CD14-positive monocyte (primary cell): ENCODE results near the gene ZFPL1. TPM values are rescaled to one million over a fixed set of nuclear protein-coding genes. Genes with fewer than 3 reads are reported as not detected.

Experiments
- DNase-seq, 3 donors: peaks; one replicate each; pipeline ENCODE4 v3.0.0-alpha.2; 2011 to 2022
- H2AFZ ChIP-seq: 2 replicates; pipeline ENCODE4 v1.6.0; 2012; ENCODE audit warnings: mild to moderate bottlenecking, low read depth, low read length, inconsistent platforms; ENCODE audit not compliant: insufficient read depth, poor library complexity, severe bottlenecking
- H3K27ac ChIP-seq, 2 donors: 1 replicate in 1 of 2; 2 replicates in 1 of 2; pipeline ENCODE4 v1.5.1; 2012 to 2013; ENCODE audit warnings: low read length in 2 of 2, control low read depth in 1 of 2, inconsistent platforms in 1 of 2, low read depth in 1 of 2, mild to moderate bottlenecking in 1 of 2
- H3K27me3 ChIP-seq, 2 donors: one replicate each; pipeline versions ENCODE4 v1.6.0 to v1.6.1; 2011 to 2013; ENCODE audit warnings: low read length in 2 of 2; ENCODE audit not compliant: control insufficient read depth in 2 of 2, insufficient read depth in 2 of 2
- H3K36me3 ChIP-seq, 2 donors: replicated peaks in 1 of 2; 1 replicate in 1 of 2; 2 replicates in 1 of 2; pipeline versions ENCODE4 v1.5.1 to v1.6.1; 2012 to 2013; ENCODE audit warnings: low read length in 2 of 2, control low read depth in 1 of 2, inconsistent platforms in 1 of 2, mild to moderate bottlenecking in 1 of 2; ENCODE audit not compliant: insufficient read depth in 2 of 2, control insufficient read depth in 1 of 2
- H3K4me1 ChIP-seq, 2 donors: 1 replicate in 1 of 2; 2 replicates in 1 of 2; pipeline versions ENCODE4 v1.5.1 to v1.6.1; 2012 to 2013; ENCODE audit warnings: low read length in 2 of 2, control low read depth in 1 of 2, inconsistent platforms in 1 of 2, mild to moderate bottlenecking in 1 of 2, moderate library complexity in 1 of 2; ENCODE audit not compliant: insufficient read depth in 2 of 2, control insufficient read depth in 1 of 2
- H3K4me2 ChIP-seq: replicated peaks from 2 replicates; pipeline ENCODE3; 2012; ENCODE audit warnings: low read length, moderate library complexity, mild to moderate bottlenecking; ENCODE audit not compliant: poor library complexity, severe bottlenecking; ENCODE audit errors: extremely low read depth
- H3K4me3 ChIP-seq, 3 experiments: fragments of 200-600 bp in 1 of 3; sonication (generic) in 1 of 3; replicated peaks in 1 of 3; 1 replicate in 2 of 3; 2 replicates in 1 of 3; pipeline ENCODE4 v1.5.1; 2011 to 2013; ENCODE audit warnings: low read length in 3 of 3, mild to moderate bottlenecking in 3 of 3, control low read depth in 2 of 3, low read depth in 2 of 3, inconsistent platforms in 1 of 3, moderate library complexity in 1 of 3
- H3K79me2 ChIP-seq: 2 replicates; pipeline ENCODE4 v1.6.0; 2012; ENCODE audit warnings: mild to moderate bottlenecking, control low read depth, inconsistent platforms, low read length, moderate library complexity; ENCODE audit not compliant: insufficient read depth
- H3K9ac ChIP-seq: 2 replicates; pipeline ENCODE4 v1.6.0; 2017; ENCODE audit warnings: low read length, mild to moderate bottlenecking; ENCODE audit not compliant: insufficient read depth, poor library complexity, severe bottlenecking
- H3K9me3 ChIP-seq, 2 donors: replicated peaks in 1 of 2; 1 replicate in 1 of 2; 2 replicates in 1 of 2; pipeline versions ENCODE4 v1.5.1 to v1.6.1; 2012 to 2013; ENCODE audit warnings: low read length in 2 of 2, control low read depth in 1 of 2; ENCODE audit not compliant: control insufficient read depth in 1 of 2, insufficient read depth in 1 of 2
- H4K20me1 ChIP-seq: 2 replicates; pipeline ENCODE4 v1.6.0; 2012; ENCODE audit warnings: mild to moderate bottlenecking, low read length, control low read depth, moderate library complexity; ENCODE audit not compliant: insufficient read depth
- H3K27ac Mint-ChIP-seq, 7 donors: one replicate each; pipeline ENCODE4 v1.8.0; 2020; ENCODE audit warnings: mild to moderate bottlenecking in 7 of 7, mixed read lengths in 7 of 7, moderate library complexity in 6 of 7, inconsistent platforms in 2 of 7
- H3K27me3 Mint-ChIP-seq, 3 donors: one replicate each; pipeline ENCODE4 v1.8.0; 2021 to 2022; ENCODE audit warnings: low read depth in 3 of 3, mild to moderate bottlenecking in 3 of 3, mixed read lengths in 3 of 3, moderate library complexity in 3 of 3, inconsistent platforms in 1 of 3
- H3K36me3 Mint-ChIP-seq, 2 donors: one replicate each; pipeline ENCODE4 v1.8.0; 2020; ENCODE audit warnings: mixed read lengths in 2 of 2, inconsistent platforms in 1 of 2, mild to moderate bottlenecking in 1 of 2
- H3K4me1 Mint-ChIP-seq: one replicate; pipeline ENCODE4 v1.8.0; 2020; ENCODE audit warnings: mild to moderate bottlenecking, mixed read lengths
- H3K4me3 Mint-ChIP-seq, 2 donors: one replicate each; pipeline ENCODE4 v1.8.0; 2020; ENCODE audit warnings: mild to moderate bottlenecking in 2 of 2, mixed read lengths in 2 of 2, moderate library complexity in 1 of 2
- H3K9me3 Mint-ChIP-seq, 7 donors: one replicate each; pipeline ENCODE4 v1.8.0; 2020 to 2022; ENCODE audit warnings: mixed read lengths in 7 of 7, mild to moderate bottlenecking in 6 of 7, moderate library complexity in 6 of 7, inconsistent platforms in 2 of 7
- CTCF ChIP-seq: fragments of 200-600 bp; IDR thresholded peaks from one replicate; pipeline ENCODE4 v1.8.0; 2022; ENCODE audit warnings: antibody characterized with exemption, mild to moderate bottlenecking
- WGBS: methylation state at CpG from one replicate; pipeline ENCODE4 v1.1.5; 2013; ENCODE audit warnings: missing lambda C conversion rate; ENCODE audit not compliant: insufficient coverage; 5-methylcytosine and 5-hydroxymethylcytosine counted together
- intact Hi-C, 2 donors: fragments of 100-400 bp; cut with micrococcal nuclease; formaldehyde crosslinking; loops; one replicate each; pipeline versions ENCODE4 v1.15.0 to v1.15.1; 2023
- polyA plus RNA-seq, 3 donors: library from polyadenylated mRNA; depleted of rRNA in 1 of 3; unstranded in 2 of 3; stranded (reverse) in 1 of 3; fragments of 300-500 nt in 2 of 3; fragments of >200 nt in 1 of 3; fragmentation: Illumina TruSeq in 2 of 3; gene quantifications; 1 replicate in 2 of 3; 2 replicates in 1 of 3; pipeline ENCODE4 v1.2.3, GENCODE V29; 2012 to 2021

The ZFPL1 gene
- polyA plus RNA-seq, 3 donors: 25.1 to 41.1 (median 27.2) TPM

- Histone ChIP-seq H3K27ac (no peak overlapping the region), H3K9ac (no peak overlapping the region), H2AFZ (no peak overlapping the region), H4K20me1 (no peaks in the 10 kb centered on the region), H3K4me3 (no peak overlapping the region), H3K79me2 (peaks cover 34% of the 10 kb centered on the region), H3K4me2 (no peak overlapping the region), H3K27me3 (no peaks in the 10 kb centered on the region), H3K9me3 (no peaks in the 10 kb centered on the region), H3K36me3 (peaks cover 33 to 48% of the 10 kb centered on the region in 2 donors), H3K4me1 (peaks cover 19 to 27% of the 10 kb centered on the region in 2 donors)
- intact Hi-C loops: loop anchor here in 1 of 2 donors (5.0 kb wide), 1 partner anchor 55 kb away; no protein-coding TSS in a partner anchor
- peaks cover 27% of the 10 kb centered on the region for H3K4me1 Mint-ChIP-seq
- no peak overlapping the region for H3K4me3 Mint-ChIP-seq
- WGBS: 98% methylated on average over 11 of the region's 11 CpGs
- TF ChIP-seq CTCF: no peak
- H3K9me3 Mint-ChIP-seq: peaks cover 0 to 2% (median 0%) of the 10 kb centered on the region in 7 donors
- H3K27me3 Mint-ChIP-seq: no peaks in the 10 kb centered on the region
- H3K27ac Mint-ChIP-seq: peak overlapping the region in 2 of 7 donors; percentile 41 to 81
- H3K36me3 Mint-ChIP-seq: peaks cover 43 to 54% of the 10 kb centered on the region in 2 donors
- no peak for DNase-seq
These were observed 3.2 kb downstream of the ZFPL1 start for GRCh38 chr11:65087216-65087615.

- H3K79me2 ChIP-seq: peaks cover 28% of the 10 kb centered on the region
- Mint-ChIP-seq H3K4me3 (no peak overlapping the region), H3K27me3 (peaks cover 0 to 3% (median 0%) of the 10 kb centered on the region in 3 donors), H3K9me3 (peaks cover 0 to 2% (median 0%) of the 10 kb centered on the region in 7 donors), H3K4me1 (peaks cover 23% of the 10 kb centered on the region), H3K36me3 (peaks cover 43 to 54% of the 10 kb centered on the region in 2 donors), H3K27ac (no peak overlapping the region)
- H3K27me3 ChIP-seq: no peaks in the 10 kb centered on the region
- H2AFZ ChIP-seq: no peak overlapping the region
- H3K36me3 ChIP-seq: peaks cover 33 to 48% of the 10 kb centered on the region in 2 donors
- intact Hi-C loops: loop anchor here in 1 of 2 donors (5.0 kb wide), 1 partner anchor 56 kb away; no protein-coding TSS in a partner anchor
- H3K27ac ChIP-seq: no peak overlapping the region
- H3K9ac ChIP-seq: no peak overlapping the region
- no peak for TF ChIP-seq CTCF
- H3K4me2 ChIP-seq: no peak overlapping the region
- no peaks in the 10 kb centered on the region for H4K20me1 ChIP-seq
- peaks cover 19 to 25% of the 10 kb centered on the region in 2 donors for H3K4me1 ChIP-seq
- WGBS: 95% methylated on average over 7 of the region's 15 CpGs
- H3K9me3 ChIP-seq: no peaks in the 10 kb centered on the region
- H3K4me3 ChIP-seq: no peak overlapping the region
- no peak for DNase-seq
These were observed 3.8 kb downstream of the ZFPL1 start for GRCh38 chr11:65087827-65088226.
